HEK293T (cell line): ENCODE measurements around the gene TADA1.

Source experiments
- BHLHE40 ChIP-seq: fragments of 450-650 bp; IDR thresholded peaks from 2 replicates; pipeline ENCODE4 v1.6.1; 2016; ENCODE audit warnings: mild to moderate bottlenecking, moderate library complexity, borderline replicate concordance
- FOXA1 ChIP-seq: fragments of 450-650 bp; IDR thresholded peaks from 2 replicates; pipeline ENCODE4 v1.6.1; 2016; ENCODE audit warnings: mild to moderate bottlenecking
- HDGF ChIP-seq: fragments of 450-650 bp; IDR thresholded peaks from 2 replicates; pipeline ENCODE4 v1.6.1; 2017; ENCODE audit warnings: antibody characterized with exemption, borderline replicate concordance
- SP1 ChIP-seq: fragments of 450-650 bp; IDR thresholded peaks from 2 replicates; pipeline ENCODE4 v1.6.1; 2017
- ZNF384 ChIP-seq: fragments of 450-650 bp; IDR thresholded peaks from 2 replicates; pipeline ENCODE4 v1.6.1; 2016

- no peak for TF ChIP-seq FOXA1
- no peak for TF ChIP-seq HDGF
- no peak for TF ChIP-seq ZNF384
- TF ChIP-seq SP1 = no peak
- no peak for TF ChIP-seq BHLHE40
These were observed 8.9 kb upstream of the TADA1 start for GRCh38 chr1:166884971-166885370.
